H1 (cell line): ENCODE results near the gene SNX25. TPM values are rescaled to one million over a fixed set of nuclear protein-coding genes. Genes with fewer than 3 reads are reported as not detected.

Source experiments
- CHD7 ChIP-seq: fragments of 300-600 bp; sonication (generic); IDR thresholded peaks from 2 replicates; pipeline ENCODE4 v1.7.1; 2012; ENCODE audit warnings: low read length, moderate library complexity, mild to moderate bottlenecking, inconsistent platforms; ENCODE audit not compliant: insufficient replicate concordance
- polyA plus RNA-seq, 7 experiments: library from polyadenylated mRNA; depleted of rRNA in 3 of 7; stranded (reverse) in 5 of 7; unstranded in 2 of 7; fragments of >200 nt in 5 of 7; fragments of 200-250 nt in 2 of 7; gene quantifications; 1 replicate in 5 of 7; 2 replicates in 1 of 7; 4 replicates in 1 of 7; pipeline versions ENCODE4 v1.2.1 to v1.2.3, GENCODE V29; 2011 to 2013; ENCODE audit warnings: missing spikeins in 2 of 7, mixed read lengths in 2 of 7
- total RNA-seq: library from RNA; stranded (reverse); fragmentation: NEBNext Ultra II Directional; extraction: Animal tissue kit (Norgen Biotek cat#: 25700); gene quantifications from 2 replicates; pipeline ENCODE4 v1.2.1, GENCODE V29; 2021

Gene SNX25
- total and polyA plus RNA-seq, 2 of the 8 experiments (the other 6 are each of a cell fraction or from before 2014, with no cell fraction given), result 5.4 to 19.9 TPM

GRCh38 chr4:185405296-185405999 lies 196.1 kb downstream of the SNX25 start (continued):
- no peak for TF ChIP-seq CHD7
